ENCODE results near the gene UBE2U.
A peak's percentile ranks its signal among the peaks of the same experiment; 100 is the strongest.

Gene UBE2U

DNA sequence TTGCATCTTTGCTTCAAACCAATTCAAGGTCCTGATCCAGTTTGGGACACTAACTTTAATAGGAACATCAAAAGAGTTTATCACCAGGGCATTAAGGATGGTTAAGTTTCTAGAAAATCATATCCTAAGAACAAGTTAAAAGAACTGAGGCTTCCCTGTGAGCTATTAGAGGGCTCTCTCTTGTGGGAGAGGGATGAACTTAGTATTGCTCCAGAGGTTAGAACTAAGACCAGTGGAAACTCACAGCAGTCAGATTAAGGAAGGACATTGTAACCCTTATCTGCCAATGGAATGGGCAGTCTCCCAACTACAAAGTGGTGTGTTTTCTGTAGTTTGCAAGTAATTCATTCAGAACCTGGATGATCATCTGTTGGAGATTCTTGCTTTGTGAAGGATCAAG lies 36.8 kb downstream of the UBE2U start:
- H3K27ac ChIP-seq (ENCODE audit: low read depth, low read length) = no peak overlapping the region
- H3K9me3 ChIP-seq (ENCODE audit: insufficient read depth, low read length) = no peaks in the 10 kb centered on the region
- H3F3A ChIP-seq (ENCODE audit: insufficient read depth) = 0 out of 2 replicates have a peak, but pooled peaks cover 11% of the 10 kb centered on the region
- H3K9me2 ChIP-seq (replicated peaks; ENCODE audit: insufficient read depth, low read length) = no peaks in the 10 kb centered on the region
- TF ChIP-seq CTCF (IDR thresholded peaks at IDR 0.05; ENCODE audit: insufficient read depth, low read length, poor library complexity, severe bottlenecking) = no peak
- no peaks in the 10 kb centered on the region for H3K79me2 ChIP-seq (ENCODE audit: insufficient read depth, low read length)
- H3K4me2 ChIP-seq (ENCODE audit: low read depth, low read length, poor library complexity, severe bottlenecking) = no peak overlapping the region
- no peak overlapping the region for H2AFZ ChIP-seq (ENCODE audit: low read depth, low read length, severe bottlenecking)
- no peak overlapping the region for H3K9ac ChIP-seq (ENCODE audit: low read length)
- no peaks in the 10 kb centered on the region for H4K20me1 ChIP-seq (ENCODE audit: low read depth, low read length)
- no peaks in the 10 kb centered on the region for H3K27me3 ChIP-seq (ENCODE audit: low read length)
- no peaks in the 10 kb centered on the region for H3K36me3 ChIP-seq (ENCODE audit: low read length)
- no peak overlapping the region for H3K4me3 ChIP-seq (ENCODE audit: insufficient read depth, low read length, poor library complexity, severe bottlenecking)

- no peaks in the 10 kb centered on the region for H3K9me3 ChIP-seq (ENCODE audit: insufficient read depth, low read length)
- H3K27me3 ChIP-seq (ENCODE audit: low read length) = no peaks in the 10 kb centered on the region
- no peak overlapping the region for H3K4me3 ChIP-seq (ENCODE audit: insufficient read depth, low read length, poor library complexity, severe bottlenecking)
- no peak overlapping the region for H3K9ac ChIP-seq (ENCODE audit: low read length)
- H3K9me2 ChIP-seq (replicated peaks; ENCODE audit: insufficient read depth, low read length) = no peaks in the 10 kb centered on the region
- H3F3A ChIP-seq (ENCODE audit: insufficient read depth) = 0 out of 2 replicates have a peak, but pooled peaks cover 11% of the 10 kb centered on the region
- no peak overlapping the region for H3K27ac ChIP-seq (ENCODE audit: low read depth, low read length)
- H3K4me2 ChIP-seq (ENCODE audit: low read depth, low read length, poor library complexity, severe bottlenecking) = no peak overlapping the region
- no peaks in the 10 kb centered on the region for H3K36me3 ChIP-seq (ENCODE audit: low read length)
- H2AFZ ChIP-seq (ENCODE audit: low read depth, low read length, severe bottlenecking) = no peak overlapping the region
- H3K79me2 ChIP-seq (ENCODE audit: insufficient read depth, low read length) = no peaks in the 10 kb centered on the region
- H4K20me1 ChIP-seq (ENCODE audit: low read depth, low read length) = no peaks in the 10 kb centered on the region
- TF ChIP-seq EZH2phosphoT487 (conservative IDR thresholded peaks at IDR 0.05; ENCODE audit: low read length) = no peak
- TF ChIP-seq CTCF (IDR thresholded peaks at IDR 0.05; ENCODE audit: insufficient read depth, low read length, poor library complexity, severe bottlenecking) = no peak
These were observed 37.6 kb downstream of the UBE2U start for GRCh38 chr1:64241069-64241468.

GRCh38 chr1:64242895-64243756 lies 39.7 kb downstream of the UBE2U start:
- Histone ChIP-seq H3K27ac (ENCODE audit: low read depth, low read length) (0 out of 2 replicates have a peak overlapping the region, but pooled peaks have one; percentile 10), H3K36me3 (ENCODE audit: low read length) (no peaks in the 10 kb centered on the region), H3K4me2 (ENCODE audit: low read depth, low read length, poor library complexity, severe bottlenecking) (peak overlapping the region; percentile 69), H2AFZ (ENCODE audit: low read depth, low read length, severe bottlenecking) (peak overlapping the region; percentile 98), H4K20me1 (ENCODE audit: low read depth, low read length) (no peaks in the 10 kb centered on the region), H3K9me3 (ENCODE audit: insufficient read depth, low read length) (no peaks in the 10 kb centered on the region), H3K4me3 (ENCODE audit: insufficient read depth, low read length, poor library complexity, severe bottlenecking) (peak overlapping the region; percentile 26), H3K27me3 (ENCODE audit: low read length) (no peaks in the 10 kb centered on the region), H3K79me2 (ENCODE audit: insufficient read depth, low read length) (no peaks in the 10 kb centered on the region), H3F3A (ENCODE audit: insufficient read depth) (0 out of 2 replicates have a peak, but pooled peaks cover 11% of the 10 kb centered on the region), H3K9ac (ENCODE audit: low read length) (peak overlapping the region; percentile 28; the same call in 1 of the 2 replicates), H3K9me2 (replicated peaks; ENCODE audit: insufficient read depth, low read length) (no peaks in the 10 kb centered on the region)
- TF ChIP-seq CTCF (IDR thresholded peaks at IDR 0.05; ENCODE audit: insufficient read depth, low read length, poor library complexity, severe bottlenecking) (peak; percentile 37), EZH2phosphoT487 (conservative IDR thresholded peaks at IDR 0.05; ENCODE audit: low read length) (no peak)
